ENCODE measurements around the gene HSPH1. TPM values are rescaled to one million over a fixed set of nuclear protein-coding genes. Genes with fewer than 3 reads are reported as not detected.

Gene HSPH1
- total and polyA plus RNA-seq, 2 donors (not counting 3 experiments of a cell fraction or from before 2014, with no cell fraction given) = 15.8 to 124 TPM

- CTCF ChIA-PET = no interaction called here
- POLR2A ChIA-PET = no interaction called here
- no peak for TF ChIP-seq GATA2 (IDR thresholded peaks at IDR 0.05; ENCODE audit: insufficient read depth, insufficient read length, low read depth, low read length)
- no peak for TF ChIP-seq JUN (IDR thresholded peaks at IDR 0.05; ENCODE audit: borderline replicate concordance, insufficient read depth, insufficient read length, low read depth)
- no peak overlapping the region for H3K4me2 ChIP-seq (ENCODE audit: insufficient read depth, low read length)
- no peaks in the 10 kb centered on the region for H3K27me3 ChIP-seq (ENCODE audit: control insufficient read depth in 2 of 2, insufficient read depth in 2 of 2, low read length in 2 of 2)
- no peak for FAIRE-seq
- H3K9me3 ChIP-seq (replicated peaks; ENCODE audit: control insufficient read depth, insufficient read depth, low read length) = no peaks in the 10 kb centered on the region
- no peak overlapping the region for H3K4me3 ChIP-seq (replicated peaks in 1 of 3; ENCODE audit: insufficient read depth in 1 of 3, low read depth in 1 of 3, low read length in 3 of 3)
- intact Hi-C loops (cut with micrococcal nuclease) = loop anchor here (10.0 kb wide), 2 partner anchors 864 to 1324 kb away; partner anchors contain the start of gene KATNAL1
- H2AFZ ChIP-seq (ENCODE audit: low read depth, low read length) = no peak overlapping the region
- H3K9ac ChIP-seq (replicated peaks; ENCODE audit: extremely low read depth, insufficient read depth, low read length) = no peak overlapping the region
- dilution Hi-C loops (cut with MboI; ENCODE audit: extremely low pct_ligation_motif_present, low sequenced_read_pairs) = no loop called here
- no peaks in the 10 kb centered on the region for H4K20me1 ChIP-seq (replicated peaks; ENCODE audit: control insufficient read depth, extremely low read depth, insufficient read depth, low read length)
- H3K9me1 ChIP-seq (replicated peaks; ENCODE audit: control insufficient read depth, extremely low read depth, insufficient read depth, low read length) = no peaks in the 10 kb centered on the region
- BruUV-seq (replicated peaks) = no TSS peak
- H3K27ac ChIP-seq (ENCODE audit: insufficient read depth, low read depth, low read length) = no peak overlapping the region
- no peaks in the 10 kb centered on the region for H3K4me1 ChIP-seq (ENCODE audit: control insufficient read depth, extremely low read depth, insufficient read depth, low read length)
- H3K36me3 ChIP-seq (ENCODE audit: control insufficient read depth in 2 of 2, extremely low read depth in 1 of 2, insufficient read depth in 2 of 2, low read length in 2 of 2) = no peaks in the 10 kb centered on the region
- DNase-seq (ENCODE audit: low read depth, low spot score) = no peak
- H3K79me2 ChIP-seq (ENCODE audit: control insufficient read depth, insufficient read depth, low read length) = no peaks in the 10 kb centered on the region
Measured at GRCh38 chr13:31168736-31169135, 7.0 kb upstream of the HSPH1 start.

GRCh38 chr13:31168166-31168565 is 6.5 kb upstream of the HSPH1 start:
- DNase-seq (ENCODE audit: low read depth, low spot score) (no peak), FAIRE-seq (no peak)
- ChIA-PET POLR2A (interaction anchor here (0.7 kb wide), 1 partner anchor 103 kb away, joined by 3 read pairs; no protein-coding TSS in a partner anchor), CTCF (interaction anchor here (0.9 kb wide), 1 partner anchor 625 kb away, joined by 3 read pairs; no protein-coding TSS in a partner anchor)
- Histone ChIP-seq H3K4me2 (ENCODE audit: insufficient read depth, low read length) (no peak overlapping the region), H3K4me1 (ENCODE audit: control insufficient read depth, extremely low read depth, insufficient read depth, low read length) (peaks cover under 1% of the 10 kb centered on the region), H3K36me3 (ENCODE audit: control insufficient read depth in 2 of 2, extremely low read depth in 1 of 2, insufficient read depth in 2 of 2, low read length in 2 of 2) (no peaks in the 10 kb centered on the region), H3K27ac (ENCODE audit: insufficient read depth, low read depth, low read length) (no peak overlapping the region), H3K9ac (replicated peaks; ENCODE audit: extremely low read depth, insufficient read depth, low read length) (no peak overlapping the region), H3K79me2 (ENCODE audit: control insufficient read depth, insufficient read depth, low read length) (no peaks in the 10 kb centered on the region), H2AFZ (ENCODE audit: low read depth, low read length) (no peak overlapping the region), H3K4me3 (replicated peaks in 1 of 3; ENCODE audit: insufficient read depth in 1 of 3, low read depth in 1 of 3, low read length in 3 of 3) (no peak overlapping the region), H4K20me1 (replicated peaks; ENCODE audit: control insufficient read depth, extremely low read depth, insufficient read depth, low read length) (no peaks in the 10 kb centered on the region), H3K27me3 (ENCODE audit: control insufficient read depth in 2 of 2, insufficient read depth in 2 of 2, low read length in 2 of 2) (no peaks in the 10 kb centered on the region), H3K9me3 (replicated peaks; ENCODE audit: control insufficient read depth, insufficient read depth, low read length) (no peaks in the 10 kb centered on the region), H3K9me1 (replicated peaks; ENCODE audit: control insufficient read depth, extremely low read depth, insufficient read depth, low read length) (no peaks in the 10 kb centered on the region)
- dilution Hi-C loops (cut with MboI; ENCODE audit: extremely low pct_ligation_motif_present, low sequenced_read_pairs) (no loop called here), intact Hi-C loops (cut with micrococcal nuclease) (loop anchor here (10.0 kb wide), 2 partner anchors 863 to 1323 kb away; partner anchors contain the start of gene KATNAL1)
- BruUV-seq (replicated peaks) = no TSS peak
- TF ChIP-seq GATA2 (IDR thresholded peaks at IDR 0.05; ENCODE audit: insufficient read depth, insufficient read length, low read depth, low read length) (no peak), CTCF (IDR thresholded peaks at IDR 0.05; ENCODE audit: extremely low read depth in 1 of 2, insufficient read depth in 1 of 2, low read depth in 1 of 2, low read length in 2 of 2) (no peak), JUN (IDR thresholded peaks at IDR 0.05; ENCODE audit: borderline replicate concordance, insufficient read depth, insufficient read length, low read depth) (no peak), POLR2A (IDR thresholded peaks at IDR 0.05; ENCODE audit: low read depth, low read length) (no peak), FOS (IDR thresholded peaks at IDR 0.05; ENCODE audit: borderline replicate concordance, insufficient read depth, low read length) (no peak), EZH2 (IDR thresholded peaks at IDR 0.05; ENCODE audit: borderline replicate concordance, low read depth, low read length, severe bottlenecking) (no peak), POLR2AphosphoS5 (IDR thresholded peaks at IDR 0.05; ENCODE audit: insufficient read depth, low read depth, low read length) (no peak), MYC (IDR thresholded peaks at IDR 0.05; ENCODE audit: low read depth, low read length) (no peak)
- TF ChIP-seq, protein P1, sequence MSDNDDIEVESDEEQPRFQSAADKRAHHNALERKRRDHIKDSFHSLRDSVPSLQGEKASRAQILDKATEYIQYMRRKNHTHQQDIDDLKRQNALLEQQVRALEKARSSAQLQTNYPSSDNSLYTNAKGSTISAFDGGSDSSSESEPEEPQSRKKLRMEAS (IDR thresholded peaks at IDR 0.05; ENCODE audit: insufficient read depth, insufficient read length) = no peak

Data from endothelial cell of umbilical vein (primary cell).